NCI-H1436 treated with DMSO at 0.1 percent for 48 hours (cell line): ENCODE measurements around the gene APMAP.

Source experiments
- DNase-seq: peaks from one replicate; lab custom pipeline; 2025; lab: John Stamatoyannopoulos, UW

Gene APMAP

GRCh38 chr20:25024171-25024570 lies 31.6 kb upstream of the APMAP start:
- DNase-seq, result no peak

GRCh38 chr20:25023356-25023755 lies 30.8 kb upstream of the APMAP start:
- DNase-seq, result no peak

- DNase-seq, result no peak
These were observed 30.1 kb upstream of the APMAP start for GRCh38 chr20:25022680-25023079.

GRCh38 chr20:25021336-25021735 lies 28.8 kb upstream of the APMAP start:
- no peak for DNase-seq

GRCh38 chr20:25020901-25021301 lies 28.4 kb upstream of the APMAP start:
- DNase-seq, result no peak

- DNase-seq, result no peak
These were observed 27.8 kb upstream of the APMAP start for GRCh38 chr20:25020345-25020744.

GRCh38 chr20:25019381-25020155 lies 27.0 kb upstream of the APMAP start:
- no peak for DNase-seq

GRCh38 chr20:25018841-25019240 lies 26.3 kb upstream of the APMAP start:
- no peak for DNase-seq

- DNase-seq, result no peak
These were observed 25.9 kb upstream of the APMAP start for GRCh38 chr20:25018425-25018824.

GRCh38 chr20:25017257-25017803 lies 24.8 kb upstream of the APMAP start:
- no peak for DNase-seq

- no peak for DNase-seq
These were observed 23.9 kb upstream of the APMAP start for GRCh38 chr20:25016471-25016870.

GRCh38 chr20:25015986-25016385 lies 23.4 kb upstream of the APMAP start:
- DNase-seq, result no peak

- DNase-seq, result no peak
These were observed 22.3 kb upstream of the APMAP start for GRCh38 chr20:25014816-25015215.

- no peak for DNase-seq
These were observed 21.2 kb upstream of the APMAP start for GRCh38 chr20:25013478-25014380.

- DNase-seq, result no peak
These were observed 20.2 kb upstream of the APMAP start for GRCh38 chr20:25012616-25013189.

- no peak for DNase-seq
These were observed 19.3 kb upstream of the APMAP start for GRCh38 chr20:25011831-25012241.

GRCh38 chr20:25011261-25011660 lies 18.7 kb upstream of the APMAP start:
- no peak for DNase-seq

- no peak for DNase-seq
These were observed 16.9 kb upstream of the APMAP start for GRCh38 chr20:25009218-25010145.

GRCh38 chr20:25008388-25009217 lies 16.1 kb upstream of the APMAP start:
- DNase-seq, result no peak

- no peak for DNase-seq
These were observed 15.1 kb upstream of the APMAP start for GRCh38 chr20:25007491-25008305.
